ENCODE results near the gene PLA2G3.
A peak's percentile ranks its signal among the peaks of the same experiment; 100 is the strongest.
"Not testable (repeated sequence)": the region's sequence is repeated elsewhere in the genome, so short reads cannot be mapped to it uniquely, and the experiment has no call there.

Gene PLA2G3

DNA sequence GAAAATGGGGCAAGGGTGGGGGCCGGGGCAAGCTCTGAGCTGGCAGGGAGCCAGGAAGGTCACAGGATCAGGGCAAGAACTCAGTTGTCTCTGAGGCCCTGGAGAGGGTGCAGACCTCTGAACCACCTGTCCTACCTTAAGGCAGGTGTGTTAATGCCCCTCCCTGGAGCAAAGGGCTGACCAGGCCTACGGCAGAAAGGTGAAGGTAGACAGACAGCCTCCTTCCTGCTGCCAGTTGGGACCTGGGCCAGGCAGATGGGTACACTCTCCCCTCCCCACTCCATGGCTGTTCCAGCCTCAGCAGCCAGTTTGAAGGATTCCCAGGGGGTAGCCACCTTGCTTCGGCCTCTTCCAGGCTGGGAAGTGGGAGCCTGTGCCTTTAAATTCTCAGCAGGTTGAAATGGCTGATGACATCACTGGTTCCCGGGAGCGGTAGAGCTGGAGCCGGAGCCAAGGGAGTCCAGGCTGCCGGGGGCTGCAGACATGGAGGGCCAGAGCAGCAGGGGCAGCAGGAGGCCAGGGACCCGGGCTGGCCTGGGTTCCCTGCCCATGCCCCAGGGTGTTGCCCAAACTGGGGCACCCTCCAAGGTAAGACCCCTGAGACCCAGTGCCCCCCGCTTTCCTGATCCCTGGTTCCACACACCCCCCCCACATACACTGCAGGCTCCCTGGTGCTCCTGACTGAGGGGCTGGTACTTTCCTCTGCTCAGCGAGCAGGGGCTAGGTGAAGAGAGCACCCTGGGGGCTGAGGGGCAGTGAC lies 17.6 kb downstream of the PLA2G3 start, which contains the start of gene INPP5J:
Gene INPP5J (plus strand): TSS at position 435 of the 760 bp plus-strand sequence. CDS start 49 bp downstream, at position 484.
- DNase-seq (ENCODE audit: low read depth) = no peak

DNA sequence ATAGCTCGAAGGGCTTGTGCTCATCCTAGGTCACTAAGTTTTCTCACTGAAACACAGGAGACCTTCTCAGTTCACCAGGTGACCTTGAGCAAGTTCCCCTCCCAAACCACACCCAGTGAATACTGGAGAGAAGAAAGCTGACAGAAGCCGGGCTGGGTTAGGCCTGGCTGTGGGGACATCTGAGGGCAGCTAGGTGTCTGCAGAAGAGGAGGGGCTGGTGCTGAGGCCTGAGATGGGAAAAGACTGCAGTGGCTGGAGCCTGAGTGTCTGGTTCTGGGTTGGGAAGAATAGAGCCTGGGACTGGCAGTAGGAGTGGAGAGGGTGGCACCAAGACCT lies 18.1 kb downstream of the PLA2G3 start:
- no peak for DNase-seq (ENCODE audit: low read depth)

DNA sequence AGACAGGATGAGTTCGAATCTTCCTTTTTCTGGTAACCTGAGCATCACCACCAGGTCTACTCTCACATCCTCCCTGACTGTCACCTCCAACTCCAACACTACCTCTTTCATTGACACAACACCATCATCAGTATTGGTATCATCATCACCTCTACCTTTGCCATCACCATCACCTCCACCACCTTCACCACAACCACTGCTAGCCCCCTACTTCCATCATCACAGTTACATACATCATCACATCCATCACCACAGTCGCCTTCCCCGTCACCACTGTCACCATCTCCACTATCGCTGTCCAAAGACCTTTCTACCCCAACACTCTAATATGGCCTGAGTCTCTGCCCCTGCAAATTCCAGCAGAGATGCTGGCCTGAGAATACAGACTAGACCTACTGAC lies 18.9 kb downstream of the PLA2G3 start:
- no peak for DNase-seq (ENCODE audit: low read depth)

DNA sequence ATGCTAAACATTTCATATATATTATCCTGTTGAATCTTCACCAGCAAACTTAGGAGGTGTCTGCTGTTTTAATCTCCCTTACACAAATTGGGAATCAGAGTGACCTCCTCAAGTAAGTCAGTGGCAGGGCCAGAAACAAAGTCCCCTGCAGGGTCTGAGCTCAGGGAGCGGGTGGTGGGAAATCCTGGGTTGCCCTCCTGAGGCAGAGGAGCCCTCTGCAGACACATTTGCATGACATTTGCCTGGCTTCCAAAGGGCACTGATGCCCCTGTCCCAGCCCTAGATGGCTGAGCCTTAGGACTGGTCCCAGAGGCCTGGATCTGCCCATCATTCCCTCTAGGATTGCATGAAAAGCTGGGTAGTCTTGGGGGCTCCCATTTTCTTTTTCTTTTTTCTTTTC lies 19.7 kb downstream of the PLA2G3 start:
- no peak for DNase-seq (ENCODE audit: low read depth)

DNA sequence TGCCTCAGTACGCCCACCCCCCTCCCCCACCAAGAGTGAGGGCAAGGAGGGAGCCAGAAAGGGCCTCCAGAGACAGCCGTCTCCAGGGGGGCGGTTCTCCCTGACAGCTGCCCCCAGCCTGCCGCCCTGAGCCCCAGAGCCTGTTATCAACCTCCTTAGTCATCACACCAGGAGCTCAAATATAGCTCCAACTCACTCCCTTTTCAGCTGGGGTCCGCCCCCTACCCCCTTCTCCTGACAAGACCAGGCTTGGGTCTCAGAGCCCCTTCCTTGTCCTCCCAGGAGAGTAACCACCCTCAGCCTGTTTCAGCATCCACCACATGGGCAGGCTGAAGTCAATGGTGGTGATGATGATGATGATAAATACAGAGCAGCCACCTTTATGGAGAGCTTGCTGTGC lies 20.1 kb downstream of the PLA2G3 start:
- no peak for DNase-seq (ENCODE audit: low read depth)

DNA sequence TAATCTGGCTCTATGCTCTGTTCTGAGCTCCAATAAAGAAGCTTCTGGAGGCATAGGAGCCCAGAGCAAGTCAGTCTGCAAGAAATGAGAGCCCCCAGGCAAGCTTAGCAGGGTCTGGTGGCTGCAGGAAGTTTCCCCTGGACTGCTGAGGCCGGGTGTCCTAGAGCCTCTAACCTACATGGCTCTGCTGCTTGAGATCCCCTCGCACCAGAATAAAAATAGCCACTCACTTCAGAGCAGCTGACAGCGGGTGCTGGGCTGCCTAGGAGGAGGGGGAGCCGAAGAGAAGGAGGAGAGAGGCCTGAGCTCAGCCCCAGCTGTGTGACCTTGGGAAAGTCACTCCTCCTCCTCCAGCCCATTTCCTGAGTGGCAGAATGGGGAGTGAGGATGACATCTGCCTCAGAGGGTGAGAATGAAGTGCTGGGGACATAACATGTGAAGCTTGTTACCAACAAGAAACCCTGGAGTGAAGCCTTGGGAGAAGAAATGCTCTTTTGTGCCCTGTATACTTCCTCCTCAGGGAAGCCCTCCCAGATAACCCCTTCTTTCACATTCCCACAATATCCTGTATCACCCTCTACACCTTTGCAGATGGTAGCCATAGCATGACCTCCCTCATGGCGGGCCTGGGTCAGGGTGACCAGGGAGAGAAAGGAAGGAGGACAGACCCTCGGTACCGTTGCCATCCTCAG lies 21.1 kb downstream of the PLA2G3 start:
- DNase-seq (ENCODE audit: low read depth) = no peak

DNA sequence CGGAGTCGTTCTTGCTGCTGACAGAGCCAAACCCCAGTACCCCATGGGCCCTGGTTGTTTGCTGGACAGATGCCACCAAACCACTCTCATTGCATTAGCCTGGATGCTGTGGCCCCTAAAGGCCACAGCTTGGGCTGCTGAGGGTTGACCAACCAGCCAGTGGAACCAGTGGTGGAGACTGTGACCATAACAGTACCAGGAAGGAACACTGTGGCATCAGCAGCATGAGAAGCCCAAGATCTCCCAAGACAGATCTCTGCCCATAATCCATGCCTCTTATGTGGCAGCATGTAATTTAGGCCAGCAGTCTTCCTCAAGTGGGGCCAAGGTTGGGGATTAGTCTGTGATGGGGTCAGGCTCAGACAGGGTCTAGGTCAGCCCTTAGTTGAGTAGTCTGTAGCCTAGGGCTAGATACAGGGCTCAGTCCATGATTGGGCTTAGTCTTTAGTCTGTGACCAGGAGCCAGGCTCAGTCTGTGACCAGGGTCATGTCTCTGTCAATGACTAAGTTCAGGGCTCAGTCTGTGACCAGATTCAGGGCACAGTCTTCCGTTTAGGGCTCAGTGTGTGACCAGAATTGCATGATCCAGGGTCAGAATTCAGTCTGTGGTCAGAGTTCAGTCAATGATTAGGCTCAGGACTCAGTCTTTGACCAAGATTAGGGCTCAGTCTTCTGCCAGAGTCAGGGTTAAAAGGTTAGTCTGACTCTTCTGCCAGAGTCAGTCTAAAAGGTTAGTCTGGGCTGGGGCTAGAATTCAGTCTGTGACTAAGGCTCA lies 22.1 kb downstream of the PLA2G3 start:
- no peak for DNase-seq (ENCODE audit: low read depth)

DNA sequence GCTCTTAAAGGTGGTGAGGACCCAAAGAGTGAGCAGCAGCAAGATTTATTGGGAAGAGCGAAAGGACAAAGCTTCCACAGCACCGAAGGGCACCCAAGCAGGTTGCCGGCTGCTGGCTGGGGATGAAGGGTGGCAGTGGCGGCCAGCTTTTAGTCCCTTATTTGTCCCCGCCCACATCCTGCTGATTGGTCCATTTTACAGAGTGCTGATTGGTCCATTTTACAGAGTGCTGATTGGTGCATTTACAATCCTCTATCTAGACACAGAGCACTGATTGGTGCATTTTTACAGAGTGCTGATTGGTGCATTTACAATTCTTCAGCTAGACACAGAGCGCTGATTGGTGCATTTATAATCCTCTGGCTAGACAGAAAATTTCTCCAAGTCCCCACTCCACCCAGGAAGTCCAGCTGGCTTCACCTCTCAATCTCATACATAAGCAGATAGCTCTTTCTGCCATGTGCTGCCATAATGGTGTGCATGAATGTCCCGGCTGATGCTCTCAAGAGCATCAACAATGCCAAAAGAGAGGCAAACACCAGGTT lies 27.7 kb downstream of the PLA2G3 start:
- DNase-seq (ENCODE audit: low read depth) = not testable (repeated sequence)

DNA sequence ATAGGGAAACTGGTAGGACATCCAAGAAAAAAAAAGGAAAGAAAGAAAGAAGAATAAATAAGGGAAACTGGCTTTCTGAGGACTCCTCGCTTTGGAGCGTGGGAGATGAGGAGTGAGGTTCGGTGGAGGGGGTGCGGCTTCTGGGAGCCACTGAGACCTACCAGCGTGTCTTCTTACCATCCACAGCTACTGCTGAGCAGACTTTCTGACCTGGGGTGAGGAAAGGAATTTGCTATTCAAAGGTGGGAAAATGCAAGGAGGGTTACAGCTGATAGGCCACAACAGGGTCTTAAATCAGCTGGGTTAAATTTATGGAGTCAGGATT lies 32.5 kb downstream of the PLA2G3 start:
- no peak for DNase-seq (ENCODE audit: low read depth)

DNA sequence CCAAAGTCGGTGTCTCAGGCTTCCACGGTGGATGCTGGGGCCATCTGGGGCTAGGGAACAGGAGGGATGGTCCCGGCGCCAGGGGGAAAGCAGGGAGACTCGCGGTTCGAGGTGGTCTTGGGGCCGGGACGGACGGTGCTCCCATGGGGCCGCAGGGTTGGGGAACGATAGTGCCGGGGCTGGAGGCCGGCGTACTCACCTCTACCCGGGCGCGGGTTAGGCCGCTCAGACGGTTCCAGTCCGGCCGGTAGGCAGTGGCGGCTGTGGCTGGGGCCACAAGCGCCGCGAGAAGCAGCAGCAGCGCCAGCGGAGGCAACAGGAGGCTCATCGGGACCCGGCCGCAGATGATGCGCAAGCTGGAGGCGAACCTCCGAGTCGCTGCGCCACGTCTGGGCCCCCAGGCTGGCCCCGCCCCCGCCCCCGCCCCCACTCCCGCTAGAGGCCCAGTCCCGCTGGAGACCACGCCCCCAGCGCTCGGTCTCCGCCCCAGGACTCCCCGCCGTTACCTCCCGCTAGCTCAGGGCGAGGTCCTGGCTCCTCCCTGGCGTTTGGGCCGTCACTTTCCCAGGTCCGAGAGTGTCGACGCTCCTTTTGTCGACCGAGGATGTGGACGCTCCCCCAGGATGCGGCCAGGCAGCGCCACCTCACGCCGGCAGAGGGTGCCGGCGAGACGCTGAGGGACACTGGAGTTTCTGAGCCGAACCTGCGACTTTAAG lies 33.0 kb downstream of the PLA2G3 start, which contains the start of gene SELENOM:
Gene SELENOM (minus strand): TSS at position 391 of the 716 bp plus-strand sequence. CDS start 63 bp downstream, at position 328.
- peak; percentile 67 for DNase-seq (ENCODE audit: low read depth)

DNA sequence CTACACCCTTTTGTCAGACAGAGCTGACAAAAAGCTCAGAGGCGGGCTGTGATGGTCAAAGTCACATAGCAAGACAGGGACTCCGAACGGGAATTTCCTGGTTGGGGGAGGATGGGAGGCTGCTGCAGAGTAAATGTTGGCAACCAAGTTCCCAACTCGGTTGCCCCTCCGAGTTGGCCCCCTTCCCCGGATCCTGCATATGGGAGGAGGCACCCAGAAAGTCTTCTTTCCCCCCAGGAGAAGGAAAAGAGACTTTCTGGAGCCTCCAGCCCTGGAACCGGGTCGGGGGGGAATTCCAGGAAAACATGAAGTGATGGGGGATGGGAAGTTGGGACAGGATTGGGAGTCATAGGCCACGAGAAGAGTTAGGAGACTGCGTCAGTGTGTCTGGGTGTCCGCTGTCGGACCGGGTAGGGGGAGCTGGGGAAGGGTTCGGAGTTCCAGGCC lies 33.6 kb downstream of the PLA2G3 start:
- no peak for DNase-seq (ENCODE audit: low read depth)

DNA sequence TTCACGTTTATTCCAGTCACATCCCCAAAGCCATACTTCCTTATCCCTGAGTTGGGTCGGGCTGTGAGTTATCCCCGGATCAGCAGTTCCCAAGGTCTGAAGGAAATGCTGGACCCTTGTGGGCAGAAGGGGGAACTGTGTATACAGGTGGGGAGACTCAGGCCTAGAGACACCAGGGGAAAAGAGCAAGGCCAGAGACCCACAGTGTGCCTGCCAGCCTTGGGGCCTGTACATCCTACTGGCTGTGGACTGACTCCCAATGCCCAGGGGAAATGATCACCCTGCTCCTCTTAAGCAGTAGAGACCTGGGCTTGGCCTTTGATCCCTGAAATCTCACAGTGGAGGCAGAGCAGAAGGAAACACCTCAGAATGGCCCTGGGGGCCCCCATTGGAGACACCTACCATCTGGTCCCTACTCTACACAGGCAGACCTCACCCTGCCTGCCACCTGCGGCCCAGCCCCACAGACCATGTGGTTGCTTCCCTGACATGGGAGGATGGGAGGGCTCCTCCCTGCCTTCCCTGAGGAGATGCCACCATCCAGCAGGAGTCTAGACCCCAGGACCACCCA lies 34.2 kb downstream of the PLA2G3 start:
- no peak for DNase-seq (ENCODE audit: low read depth)

DNA sequence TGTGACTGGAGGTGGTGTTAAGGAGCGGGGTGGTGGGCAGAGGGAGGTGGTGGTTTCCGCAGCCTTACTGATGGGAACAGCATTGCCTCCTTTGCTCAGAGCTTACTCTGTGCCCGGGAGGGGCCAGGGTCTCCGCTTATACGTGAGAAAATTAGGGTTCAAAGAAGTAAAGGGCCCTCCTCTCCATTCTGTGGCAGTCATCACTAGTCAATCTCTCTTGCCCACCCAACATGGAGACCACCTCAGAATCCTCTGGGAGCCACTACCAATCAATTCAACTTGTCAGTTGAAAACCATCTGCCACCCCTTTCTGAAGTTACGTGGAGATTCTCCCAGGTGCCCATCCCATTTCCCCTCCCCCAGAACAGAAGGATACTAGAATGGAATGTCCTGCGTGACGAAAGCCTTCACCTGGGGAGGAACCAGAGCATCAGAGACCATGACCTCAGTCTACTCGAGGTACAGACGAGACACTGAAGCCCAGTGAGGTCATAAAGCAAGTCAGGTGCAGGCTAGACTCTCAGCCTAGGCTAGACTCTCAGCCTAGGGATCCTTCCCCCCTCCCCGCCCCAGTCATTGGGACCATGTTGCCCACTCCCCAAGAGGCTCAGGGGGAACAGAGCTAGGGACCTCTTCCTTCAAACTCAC lies 34.9 kb downstream of the PLA2G3 start:
- no peak for DNase-seq (ENCODE audit: low read depth)

DNA sequence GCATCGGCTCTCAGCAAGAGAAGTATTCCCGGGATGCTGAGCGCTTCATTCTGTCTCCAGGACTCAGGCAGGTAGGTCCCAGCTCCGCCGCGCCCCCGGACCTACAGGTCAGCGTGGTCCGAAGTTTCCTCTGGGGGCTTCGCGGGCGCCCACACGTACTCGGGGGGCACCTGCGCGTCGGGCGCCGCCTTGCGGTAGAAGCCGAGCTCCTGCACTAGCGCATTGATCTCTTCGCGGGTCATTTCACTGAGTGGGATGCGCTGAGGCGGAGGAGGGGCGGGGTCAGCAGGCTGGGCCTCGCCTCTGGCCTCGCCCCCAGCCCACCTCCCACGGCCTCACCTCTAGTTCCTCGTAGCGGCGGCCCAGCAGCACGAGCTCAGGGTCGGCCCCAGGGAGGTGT lies 35.4 kb downstream of the PLA2G3 start:
- no peak for DNase-seq (ENCODE audit: low read depth)

DNA sequence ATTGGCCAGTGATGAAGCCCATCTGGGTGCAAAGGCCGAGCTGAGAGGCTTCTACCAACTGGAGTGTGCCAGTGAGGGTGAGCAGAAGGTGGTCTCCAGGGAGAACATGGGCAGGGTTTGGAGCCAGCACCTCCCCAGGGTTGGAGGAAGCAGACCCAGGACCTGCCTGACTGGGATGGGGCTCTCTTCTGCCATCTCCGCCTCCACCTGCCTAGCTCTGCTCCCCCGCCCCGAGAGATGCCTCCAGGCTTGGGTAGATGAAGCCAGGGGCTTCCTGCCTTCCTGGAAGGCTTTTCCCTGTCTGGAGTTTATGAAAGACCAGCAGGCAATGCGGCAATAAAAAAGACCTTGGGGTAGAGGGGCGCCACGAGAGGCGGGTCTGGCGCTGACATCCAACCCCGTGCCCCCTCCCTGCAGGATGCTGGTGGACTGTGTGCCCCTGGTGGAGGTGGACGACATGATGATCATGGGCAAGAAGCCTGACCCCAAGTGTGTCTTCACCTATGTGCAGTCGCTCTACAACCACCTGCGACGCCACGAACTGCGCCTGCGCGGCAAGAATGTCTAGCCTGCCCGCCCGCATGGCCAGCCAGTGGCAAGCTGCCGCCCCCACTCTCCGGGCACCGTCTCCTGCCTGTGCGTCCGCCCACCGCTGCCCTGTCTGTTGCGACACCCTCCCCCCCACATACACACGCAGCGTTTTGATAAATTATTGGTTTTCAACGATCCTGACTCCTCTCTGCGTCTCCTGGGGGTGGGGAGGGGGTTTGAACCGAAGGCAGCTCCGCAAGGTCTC lies 36.2 kb downstream of the PLA2G3 start:
- DNase-seq (ENCODE audit: low read depth) = no peak

DNA sequence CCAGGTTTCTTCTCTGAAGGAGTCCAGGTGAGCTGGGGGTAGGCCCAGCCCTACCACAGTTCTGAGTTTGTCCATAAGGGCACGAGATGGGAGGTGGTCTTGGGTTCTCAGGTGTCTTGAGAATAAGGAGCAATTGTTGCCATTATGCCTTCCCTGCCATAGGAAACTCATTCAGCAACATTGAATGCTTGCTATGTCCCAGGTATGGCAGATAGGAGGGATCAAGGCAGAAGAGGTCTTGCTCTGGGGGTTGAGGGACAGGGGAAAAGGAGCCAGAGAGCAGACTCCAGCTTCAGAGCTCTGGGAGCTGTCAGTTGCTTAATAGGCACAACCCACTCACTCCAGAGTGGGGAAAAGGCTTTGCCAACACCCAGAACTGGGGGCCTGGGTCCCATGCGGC lies 37.2 kb downstream of the PLA2G3 start:
- DNase-seq (ENCODE audit: low read depth) = no peak

DNA sequence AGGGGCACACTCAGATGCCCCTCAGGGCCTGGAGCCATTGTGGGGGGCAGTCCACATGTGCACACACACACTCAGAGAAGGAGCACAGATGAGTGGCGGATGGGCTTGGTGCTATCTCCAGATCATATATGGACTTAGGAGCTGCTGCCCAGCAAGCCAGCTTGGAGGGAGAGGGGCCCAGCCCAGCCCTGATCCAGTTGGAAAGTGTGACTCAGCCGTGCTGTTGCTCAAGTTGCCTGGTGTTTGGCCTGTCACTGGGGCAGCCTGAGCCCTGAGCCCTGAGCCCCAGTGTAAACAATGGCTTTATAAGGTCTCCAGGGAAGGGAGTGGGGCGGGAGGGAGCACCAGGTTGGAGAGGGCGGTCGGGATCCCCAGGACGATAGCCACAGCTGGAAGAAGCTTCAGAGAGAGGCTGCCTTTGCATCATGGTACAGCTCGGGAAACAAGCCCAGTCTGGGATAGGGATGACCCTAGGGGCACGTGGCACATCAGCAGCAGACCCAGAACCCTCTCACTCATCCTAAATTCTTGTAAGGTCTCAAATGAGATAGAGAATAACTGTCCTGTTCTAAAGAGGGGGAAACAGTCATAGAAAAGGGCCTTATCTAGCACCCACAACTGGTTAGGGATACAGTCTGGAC lies 37.7 kb downstream of the PLA2G3 start:
- DNase-seq (ENCODE audit: low read depth) = no peak

DNA sequence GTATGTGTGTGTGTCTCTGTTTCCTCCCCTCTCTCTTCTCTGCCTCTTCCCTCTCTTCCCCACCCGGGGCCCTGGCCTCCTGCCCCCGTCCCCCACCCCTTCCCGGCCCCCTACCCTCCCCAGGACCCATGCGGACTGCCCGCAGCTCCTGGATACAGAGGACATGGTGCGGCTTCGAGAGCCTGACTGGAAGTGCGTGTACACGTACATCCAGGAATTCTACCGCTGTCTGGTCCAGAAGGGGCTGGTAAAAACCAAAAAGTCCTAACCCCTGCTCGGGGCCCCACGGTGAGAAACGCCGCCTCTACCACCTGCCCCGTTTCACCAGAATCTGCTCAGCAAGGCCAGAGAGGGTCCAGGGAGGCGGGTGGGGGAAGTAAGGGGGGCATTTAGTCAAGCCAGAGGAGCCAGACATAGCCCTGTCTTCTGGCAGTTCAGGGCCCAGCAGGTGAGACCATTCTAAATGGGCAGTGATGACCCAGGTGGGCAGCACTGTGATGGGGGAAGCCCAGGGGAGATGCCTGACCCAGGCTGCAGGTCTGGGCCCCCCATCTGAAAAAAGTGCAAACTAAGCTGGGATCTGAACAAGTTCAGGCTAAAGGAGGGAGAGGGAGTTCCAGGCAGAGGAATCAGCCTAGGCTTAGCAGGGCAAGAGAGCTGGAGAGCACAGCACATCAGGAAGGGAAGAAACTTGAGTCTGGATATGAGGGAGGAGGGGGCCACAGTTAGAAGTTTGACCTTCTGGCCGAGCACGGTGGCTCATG lies 39.4 kb downstream of the PLA2G3 start:
- no peak for DNase-seq (ENCODE audit: low read depth)

Data from activated gamma-delta T cell treated with anti-CD3 and anti-CD28 coated beads, Interleukin-2, amount 50 U/mL, for 16 hours (primary cell).